HepG2 (cell line): ENCODE results near the gene PSMD1. TPM values are rescaled to one million over a fixed set of nuclear protein-coding genes. Genes with fewer than 3 reads are reported as not detected.
A peak's percentile ranks its signal among the peaks of the same experiment; 100 is the strongest.

Experiments used
- ELF3 ChIP-seq: IDR thresholded peaks from 2 replicates; pipeline ENCODE4 v1.6.1; 2016; ENCODE audit warnings: missing genetic modification reagents, missing compliant biosample characterization
- HDAC2 ChIP-seq: sonication (generic); formaldehyde crosslinking; IDR thresholded peaks from 2 replicates; pipeline ENCODE4 v1.4.0; 2020; ENCODE audit warnings: missing genetic modification reagents
- IKZF1 ChIP-seq: fragments of 450-650 bp; IDR thresholded peaks from 2 replicates; pipeline ENCODE4 v1.7.1; 2016
- MXD4 ChIP-seq: IDR thresholded peaks from 2 replicates; pipeline ENCODE4 v1.6.1; 2016; ENCODE audit warnings: mild to moderate bottlenecking, missing biosample characterization, missing genetic modification reagents
- SALL1 ChIP-seq: sonication (generic); formaldehyde crosslinking; IDR thresholded peaks from 2 replicates; pipeline ENCODE4 v1.8.0; 2022; ENCODE audit warnings: mild to moderate bottlenecking, missing genetic modification reagents
- SOX13 ChIP-seq, 3 experiments: fragments of 450-650 bp in 1 of 3; sonication (generic) in 1 of 3; formaldehyde crosslinking in 1 of 3; IDR thresholded peaks in 2 of 3; conservative IDR thresholded peaks in 1 of 3; 2 replicates each; pipeline versions ENCODE4 v1.5.0 to v1.6.1; 2016 to 2020; ENCODE audit warnings: antibody characterized with exemption in 1 of 3, mild to moderate bottlenecking in 1 of 3, missing compliant biosample characterization in 1 of 3, missing genetic modification reagents in 1 of 3, moderate library complexity in 1 of 3
- TAF15 ChIP-seq: fragments of 200-400 bp; formaldehyde crosslinking; IDR thresholded peaks from one replicate; pipeline ENCODE4 v1.6.1; 2018; ENCODE audit warnings: mild to moderate bottlenecking, low read depth, low read length; ENCODE audit not compliant: poor library complexity, severe bottlenecking
- ZNF253 ChIP-seq: sonication (generic); formaldehyde crosslinking; IDR thresholded peaks from 2 replicates; pipeline ENCODE4 v1.8.0; 2022; ENCODE audit warnings: mild to moderate bottlenecking, missing genetic modification reagents, borderline replicate concordance
- ZNF468 ChIP-seq: sonication (generic); formaldehyde crosslinking; IDR thresholded peaks from 2 replicates; pipeline ENCODE4 v1.8.0; 2022; ENCODE audit warnings: mild to moderate bottlenecking, moderate library complexity, missing genetic modification reagents
- ZSCAN21 ChIP-seq: sonication (generic); formaldehyde crosslinking; IDR thresholded peaks from 2 replicates; pipeline ENCODE4 v1.8.0; 2022; ENCODE audit warnings: mild to moderate bottlenecking, missing genetic modification reagents, moderate library complexity, borderline replicate concordance
- ZSCAN25 ChIP-seq: sonication (generic); formaldehyde crosslinking; IDR thresholded peaks from 2 replicates; pipeline ENCODE4 v1.8.0; 2022; ENCODE audit warnings: mild to moderate bottlenecking, missing genetic modification reagents
- polyA plus RNA-seq, 8 experiments: library from polyadenylated mRNA; depleted of rRNA in 3 of 8; stranded (reverse) in 7 of 8; unstranded in 1 of 8; fragments of >200 nt; fragmentation: Illumina TruSeq in 4 of 8; extraction: Trizol in 4 of 8; gene quantifications; 2 replicates each; pipeline versions ENCODE4 v1.2.1 to v1.2.3, GENCODE V29; 2011 to 2016; ENCODE audit warnings: low read depth in 4 of 8, missing spikeins in 1 of 8, mixed read lengths in 1 of 8; ENCODE audit not compliant: insufficient read depth in 1 of 8
- total RNA-seq, 5 experiments: library from RNA; depleted of rRNA; stranded (reverse); fragments of >200 nt; fragmentation: Illumina TruSeq; extraction: Trizol; gene quantifications; 2 replicates each; pipeline ENCODE4 v1.2.3, GENCODE V29; 2016; ENCODE audit warnings: low read depth in 1 of 5
- TF ChIP-seq, protein P1 (sequence below): sonication (generic); formaldehyde crosslinking; IDR thresholded peaks from 2 replicates; pipeline ENCODE4 v1.4.0; 2020; ENCODE audit warnings: mild to moderate bottlenecking, missing genetic modification reagents
- TF ChIP-seq, protein P2 (sequence below): sonication (generic); formaldehyde crosslinking; IDR thresholded peaks from 2 replicates; pipeline ENCODE4 v1.5.0; 2020; ENCODE audit warnings: missing genetic modification reagents, mild to moderate bottlenecking, borderline replicate concordance
- TF ChIP-seq, protein P3 (sequence below): sonication (generic); formaldehyde crosslinking; IDR thresholded peaks from 2 replicates; pipeline ENCODE4 v1.5.0; 2020; ENCODE audit warnings: missing genetic modification reagents
- TF ChIP-seq, protein P4 (sequence below): sonication (generic); formaldehyde crosslinking; IDR thresholded peaks from 2 replicates; pipeline ENCODE4 v1.5.0; 2020; ENCODE audit warnings: mild to moderate bottlenecking, missing genetic modification reagents, borderline replicate concordance

Gene PSMD1
- total and polyA plus RNA-seq, 2 of the 13 experiments (the other 11 are each of a cell fraction or from before 2014, with no cell fraction given): 136 to 191 TPM

DNA sequence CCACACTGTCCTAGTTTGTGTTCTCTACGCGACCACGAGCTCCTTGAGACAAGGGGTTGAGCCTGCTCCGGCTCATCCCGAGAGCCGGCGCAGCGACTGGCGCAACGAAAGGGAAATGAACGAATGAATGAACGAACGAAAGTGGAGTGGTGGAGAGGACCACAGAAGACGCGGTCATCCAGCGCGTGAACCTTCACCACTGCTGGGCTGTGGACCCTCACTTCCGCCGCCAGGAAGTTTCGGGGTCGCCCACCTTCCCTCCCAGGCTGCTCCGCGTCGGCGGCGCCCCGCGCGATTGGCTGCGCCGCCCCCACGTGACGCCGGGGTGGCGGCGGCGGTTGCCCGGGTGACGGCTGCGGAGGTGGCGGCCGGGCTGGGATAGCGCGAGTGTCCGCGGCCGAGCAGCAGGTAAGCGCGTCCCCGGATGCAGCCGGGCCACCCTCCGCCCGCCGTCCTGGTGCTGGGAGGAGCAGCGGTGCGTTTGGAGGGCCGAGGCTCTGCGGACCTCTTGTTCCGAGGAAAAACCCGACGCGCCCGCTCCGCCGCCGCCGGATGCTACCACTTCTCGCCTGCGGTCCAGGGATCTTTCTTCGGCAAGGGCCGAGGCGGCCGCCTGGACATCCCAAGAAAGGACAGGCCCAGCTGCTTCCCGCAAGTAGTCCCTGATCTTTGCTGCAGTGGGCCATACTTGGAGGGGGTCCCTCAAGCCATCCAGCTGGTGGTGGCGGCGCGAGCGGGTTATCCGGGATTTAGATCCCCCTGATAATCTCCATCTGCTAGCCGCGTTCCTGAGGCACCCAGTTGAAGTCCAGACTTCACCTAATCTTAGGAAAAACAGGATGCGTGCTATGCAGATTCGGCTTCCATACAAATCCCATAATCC lies 141.9 kb downstream of the PSMD1 start, which contains the start of gene ARMC9 (continued):
- TF ChIP-seq, protein P1, sequence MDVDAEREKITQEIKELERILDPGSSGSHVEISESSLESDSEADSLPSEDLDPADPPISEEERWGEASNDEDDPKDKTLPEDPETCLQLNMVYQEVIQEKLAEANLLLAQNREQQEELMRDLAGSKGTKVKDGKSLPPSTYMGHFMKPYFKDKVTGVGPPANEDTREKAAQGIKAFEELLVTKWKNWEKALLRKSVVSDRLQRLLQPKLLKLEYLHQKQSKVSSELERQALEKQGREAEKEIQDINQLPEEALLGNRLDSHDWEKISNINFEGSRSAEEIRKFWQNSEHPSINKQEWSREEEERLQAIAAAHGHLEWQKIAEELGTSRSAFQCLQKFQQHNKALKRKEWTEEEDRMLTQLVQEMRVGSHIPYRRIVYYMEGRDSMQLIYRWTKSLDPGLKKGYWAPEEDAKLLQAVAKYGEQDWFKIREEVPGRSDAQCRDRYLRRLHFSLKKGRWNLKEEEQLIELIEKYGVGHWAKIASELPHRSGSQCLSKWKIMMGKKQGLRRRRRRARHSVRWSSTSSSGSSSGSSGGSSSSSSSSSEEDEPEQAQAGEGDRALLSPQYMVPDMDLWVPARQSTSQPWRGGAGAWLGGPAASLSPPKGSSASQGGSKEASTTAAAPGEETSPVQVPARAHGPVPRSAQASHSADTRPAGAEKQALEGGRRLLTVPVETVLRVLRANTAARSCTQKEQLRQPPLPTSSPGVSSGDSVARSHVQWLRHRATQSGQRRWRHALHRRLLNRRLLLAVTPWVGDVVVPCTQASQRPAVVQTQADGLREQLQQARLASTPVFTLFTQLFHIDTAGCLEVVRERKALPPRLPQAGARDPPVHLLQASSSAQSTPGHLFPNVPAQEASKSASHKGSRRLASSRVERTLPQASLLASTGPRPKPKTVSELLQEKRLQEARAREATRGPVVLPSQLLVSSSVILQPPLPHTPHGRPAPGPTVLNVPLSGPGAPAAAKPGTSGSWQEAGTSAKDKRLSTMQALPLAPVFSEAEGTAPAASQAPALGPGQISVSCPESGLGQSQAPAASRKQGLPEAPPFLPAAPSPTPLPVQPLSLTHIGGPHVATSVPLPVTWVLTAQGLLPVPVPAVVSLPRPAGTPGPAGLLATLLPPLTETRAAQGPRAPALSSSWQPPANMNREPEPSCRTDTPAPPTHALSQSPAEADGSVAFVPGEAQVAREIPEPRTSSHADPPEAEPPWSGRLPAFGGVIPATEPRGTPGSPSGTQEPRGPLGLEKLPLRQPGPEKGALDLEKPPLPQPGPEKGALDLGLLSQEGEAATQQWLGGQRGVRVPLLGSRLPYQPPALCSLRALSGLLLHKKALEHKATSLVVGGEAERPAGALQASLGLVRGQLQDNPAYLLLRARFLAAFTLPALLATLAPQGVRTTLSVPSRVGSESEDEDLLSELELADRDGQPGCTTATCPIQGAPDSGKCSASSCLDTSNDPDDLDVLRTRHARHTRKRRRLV (CRISPR knock-in tag): no peak
- 0 out of 2 replicates have a peak, but pooled peaks have one; percentile 45 for TF ChIP-seq ZNF468 (CRISPR knock-in tag)
- TF ChIP-seq, protein P2, sequence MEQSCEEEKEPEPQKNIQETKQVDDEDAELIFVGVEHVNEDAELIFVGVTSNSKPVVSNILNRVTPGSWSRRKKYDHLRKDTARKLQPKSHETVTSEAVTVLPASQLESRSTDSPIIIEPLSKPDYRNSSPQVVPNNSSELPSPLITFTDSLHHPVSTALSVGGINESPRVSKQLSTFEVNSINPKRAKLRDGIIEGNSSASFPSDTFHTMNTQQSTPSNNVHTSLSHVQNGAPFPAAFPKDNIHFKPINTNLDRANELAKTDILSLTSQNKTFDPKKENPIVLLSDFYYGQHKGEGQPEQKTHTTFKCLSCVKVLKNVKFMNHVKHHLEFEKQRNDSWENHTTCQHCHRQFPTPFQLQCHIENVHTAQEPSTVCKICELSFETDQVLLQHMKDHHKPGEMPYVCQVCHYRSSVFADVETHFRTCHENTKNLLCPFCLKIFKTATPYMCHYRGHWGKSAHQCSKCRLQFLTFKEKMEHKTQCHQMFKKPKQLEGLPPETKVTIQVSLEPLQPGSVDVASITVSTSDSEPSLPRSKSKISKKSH (CRISPR knock-in tag): peak; percentile 0; the same call in 1 of the 2 replicates
- TF ChIP-seq TAF15: no peak
- TF ChIP-seq, protein P3, sequence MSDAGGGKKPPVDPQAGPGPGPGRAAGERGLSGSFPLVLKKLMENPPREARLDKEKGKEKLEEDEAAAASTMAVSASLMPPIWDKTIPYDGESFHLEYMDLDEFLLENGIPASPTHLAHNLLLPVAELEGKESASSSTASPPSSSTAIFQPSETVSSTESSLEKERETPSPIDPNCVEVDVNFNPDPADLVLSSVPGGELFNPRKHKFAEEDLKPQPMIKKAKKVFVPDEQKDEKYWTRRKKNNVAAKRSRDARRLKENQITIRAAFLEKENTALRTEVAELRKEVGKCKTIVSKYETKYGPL (CRISPR knock-in tag): 0 out of 2 replicates have a peak, but pooled peaks have one; percentile 59
- peak; percentile 93; the same call in 1 of the 2 replicates for TF ChIP-seq ZSCAN21 (CRISPR knock-in tag)
- peak; percentile 55 for TF ChIP-seq HDAC2 (CRISPR knock-in tag)
- TF ChIP-seq ZSCAN25: 0 out of 2 replicates have a peak, but pooled peaks have one; percentile 32
- peak; percentile 87 for TF ChIP-seq MXD4 (CRISPR knock-in tag)
- TF ChIP-seq IKZF1: no peak
- TF ChIP-seq ZNF253 (CRISPR knock-in tag): peak; percentile 54; the same call in 1 of the 2 replicates
- TF ChIP-seq, protein P4, sequence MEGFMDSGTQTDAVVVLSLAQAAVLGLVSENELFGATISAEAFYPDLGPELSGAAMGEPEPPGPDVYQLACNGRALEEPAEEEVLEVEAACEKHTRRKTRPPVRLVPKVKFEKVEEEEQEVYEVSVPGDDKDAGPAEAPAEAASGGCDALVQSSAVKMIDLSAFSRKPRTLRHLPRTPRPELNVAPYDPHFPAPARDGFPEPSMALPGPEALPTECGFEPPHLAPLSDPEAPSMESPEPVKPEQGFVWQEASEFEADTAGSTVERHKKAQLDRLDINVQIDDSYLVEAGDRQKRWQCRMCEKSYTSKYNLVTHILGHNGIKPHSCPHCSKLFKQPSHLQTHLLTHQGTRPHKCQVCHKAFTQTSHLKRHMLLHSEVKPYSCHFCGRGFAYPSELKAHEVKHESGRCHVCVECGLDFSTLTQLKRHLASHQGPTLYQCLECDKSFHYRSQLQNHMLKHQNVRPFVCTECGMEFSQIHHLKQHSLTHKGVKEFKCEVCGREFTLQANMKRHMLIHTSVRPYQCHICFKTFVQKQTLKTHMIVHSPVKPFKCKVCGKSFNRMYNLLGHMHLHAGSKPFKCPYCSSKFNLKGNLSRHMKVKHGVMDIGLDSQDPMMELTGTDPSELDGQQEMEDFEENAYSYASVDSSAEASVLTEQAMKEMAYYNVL: peak; percentile 84; the same call in 1 of the 2 replicates
- peak; percentile 75 for TF ChIP-seq SALL1
- TF ChIP-seq SOX13 (IDR thresholded peaks at IDR 0.05): no peak
- peak in 1 of 2 experiments; percentile 14; a peak in 1 of 4 replicates for TF ChIP-seq SOX13 (CRISPR knock-in tag; conservative IDR thresholded peaks at IDR 0.05 in 1 of 2, IDR thresholded peaks at IDR 0.05 in 1 of 2)
- peak; percentile 72; the same call in 1 of the 2 replicates for TF ChIP-seq ELF3 (CRISPR knock-in tag)
